Astrocyte (in vitro differentiated cells and primary cell): Measurements from ENCODE around the gene ALKBH3. TPM values are rescaled to one million over a fixed set of nuclear protein-coding genes. Genes with fewer than 3 reads are reported as not detected.

Source experiments
- DNase-seq: peaks from one replicate; pipeline ENCODE4 v3.0.0-alpha.2; 2010; ENCODE audit warnings: low read depth
- FAIRE-seq: peaks from 2 replicates; lab custom pipeline; 2011; peaks lifted over from hg19 to GRCh38; lab: Jason Lieb, UNC
- H2AFZ ChIP-seq: 2 replicates; pipeline ENCODE4 v1.6.0; 2012; ENCODE audit warnings: low read depth, low read length, inconsistent platforms
- H3K27ac ChIP-seq: 2 replicates; pipeline ENCODE4 v1.5.1; 2011; ENCODE audit warnings: low read depth, low read length, inconsistent platforms
- H3K27me3 ChIP-seq: 2 replicates; pipeline ENCODE4 v1.6.0; 2011; ENCODE audit warnings: low read length, inconsistent platforms; ENCODE audit not compliant: insufficient read depth
- H3K36me3 ChIP-seq: 2 replicates; pipeline ENCODE4 v1.5.1; 2011; ENCODE audit warnings: low read length, inconsistent platforms; ENCODE audit not compliant: insufficient read depth
- H3K4me1 ChIP-seq: 2 replicates; pipeline ENCODE4 v1.5.1; 2011; ENCODE audit warnings: low read length, inconsistent platforms; ENCODE audit not compliant: insufficient read depth
- H3K4me2 ChIP-seq: 2 replicates; pipeline ENCODE4 v1.6.0; 2012; ENCODE audit warnings: low read length, inconsistent platforms
- H3K4me3 ChIP-seq: 2 replicates; pipeline ENCODE4 v1.5.1; 2011; ENCODE audit warnings: low read depth, mild to moderate bottlenecking, low read length, inconsistent platforms; ENCODE audit not compliant: insufficient read depth
- H3K79me2 ChIP-seq: 2 replicates; pipeline ENCODE4 v1.6.0; 2012; ENCODE audit warnings: mild to moderate bottlenecking, low read length, inconsistent platforms; ENCODE audit not compliant: insufficient read depth
- H3K9ac ChIP-seq: 2 replicates; pipeline ENCODE4 v1.6.0; 2012; ENCODE audit warnings: mild to moderate bottlenecking, low read length, inconsistent platforms
- H3K9me3 ChIP-seq: 2 replicates; pipeline ENCODE4 v1.5.1; 2012; ENCODE audit warnings: low read depth, mild to moderate bottlenecking, low read length, inconsistent platforms; ENCODE audit not compliant: insufficient read depth
- H4K20me1 ChIP-seq: 2 replicates; pipeline ENCODE4 v1.6.0; 2012; ENCODE audit warnings: low read length, inconsistent platforms; ENCODE audit not compliant: insufficient read depth
- H3K27ac Mint-ChIP-seq: one replicate; pipeline ENCODE4 v1.8.0; 2021; ENCODE audit warnings: mild to moderate bottlenecking, mixed read lengths; ENCODE audit not compliant: unreplicated experiment
- H3K27me3 Mint-ChIP-seq: one replicate; pipeline ENCODE4 v1.8.0; 2021; ENCODE audit warnings: low read depth, mixed read lengths; ENCODE audit not compliant: unreplicated experiment
- H3K36me3 Mint-ChIP-seq: one replicate; pipeline ENCODE4 v1.8.0; 2021; ENCODE audit warnings: low read depth, mixed read lengths; ENCODE audit not compliant: unreplicated experiment
- H3K4me1 Mint-ChIP-seq: one replicate; pipeline ENCODE4 v1.8.0; 2021; ENCODE audit warnings: low read depth, mixed read lengths; ENCODE audit not compliant: unreplicated experiment
- H3K4me3 Mint-ChIP-seq: one replicate; pipeline ENCODE4 v1.8.0; 2021; ENCODE audit warnings: mild to moderate bottlenecking, moderate library complexity, mixed read lengths; ENCODE audit not compliant: unreplicated experiment
- H3K9me3 Mint-ChIP-seq: one replicate; pipeline ENCODE4 v1.8.0; 2021; ENCODE audit warnings: mild to moderate bottlenecking, mixed read lengths; ENCODE audit not compliant: unreplicated experiment
- EZH2 ChIP-seq: IDR thresholded peaks from 2 replicates; pipeline ENCODE4 v1.6.1; 2012; ENCODE audit warnings: mild to moderate bottlenecking, low read length, inconsistent platforms; ENCODE audit not compliant: insufficient read depth
- total RNA-seq: library from RNA; stranded (reverse); gene quantifications from 2 replicates; pipeline ENCODE4 v1.2.1, GENCODE V29; 2021
- TF ChIP-seq, protein P1 (sequence below): IDR thresholded peaks from 2 replicates; pipeline ENCODE4 v1.5.1; 2011; ENCODE audit warnings: low read depth, mild to moderate bottlenecking, inconsistent platforms, low read length, moderate library complexity; ENCODE audit not compliant: insufficient read depth

ALKBH3 gene
- total RNA-seq, 1 donor from 2014 or later = 30.5 TPM

DNA sequence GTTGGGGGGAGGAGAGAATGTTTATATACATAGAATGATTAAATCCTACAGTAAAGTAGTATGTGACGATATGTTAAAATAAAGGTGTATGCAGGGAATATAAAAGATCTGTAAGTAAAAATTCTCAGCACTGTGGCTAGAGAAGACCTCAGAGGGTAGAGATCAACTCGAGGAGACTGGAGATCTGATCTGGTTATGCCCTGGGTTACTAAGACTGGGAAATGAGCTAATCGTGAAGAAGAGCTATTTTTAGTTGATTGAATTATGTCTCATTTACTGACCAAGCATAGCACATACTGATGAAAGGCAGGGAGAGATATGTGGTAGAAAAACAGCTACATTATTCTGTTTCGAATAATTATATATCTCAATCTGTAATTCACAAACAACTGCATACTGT lies 42.8 kb upstream of the ALKBH3 start:
- DNase-seq (no peak), FAIRE-seq (no peak)
- Histone ChIP-seq H3K79me2 (no peaks in the 10 kb centered on the region), H3K4me1 (peaks cover 3% of the 10 kb centered on the region), H2AFZ (no peak overlapping the region), H3K9ac (no peak overlapping the region), H3K9me3 (no peaks in the 10 kb centered on the region), H3K27me3 (no peaks in the 10 kb centered on the region), H3K36me3 (no peaks in the 10 kb centered on the region), H3K27ac (no peak overlapping the region), H3K4me2 (no peak overlapping the region), H4K20me1 (no peaks in the 10 kb centered on the region), H3K4me3 (no peak overlapping the region)
- peaks cover 26% of the 10 kb centered on the region for H3K4me1 Mint-ChIP-seq
- no peaks in the 10 kb centered on the region for H3K9me3 Mint-ChIP-seq
- peaks cover 13% of the 10 kb centered on the region for H3K36me3 Mint-ChIP-seq
- TF ChIP-seq EZH2 = no peak
- TF ChIP-seq, protein P1, sequence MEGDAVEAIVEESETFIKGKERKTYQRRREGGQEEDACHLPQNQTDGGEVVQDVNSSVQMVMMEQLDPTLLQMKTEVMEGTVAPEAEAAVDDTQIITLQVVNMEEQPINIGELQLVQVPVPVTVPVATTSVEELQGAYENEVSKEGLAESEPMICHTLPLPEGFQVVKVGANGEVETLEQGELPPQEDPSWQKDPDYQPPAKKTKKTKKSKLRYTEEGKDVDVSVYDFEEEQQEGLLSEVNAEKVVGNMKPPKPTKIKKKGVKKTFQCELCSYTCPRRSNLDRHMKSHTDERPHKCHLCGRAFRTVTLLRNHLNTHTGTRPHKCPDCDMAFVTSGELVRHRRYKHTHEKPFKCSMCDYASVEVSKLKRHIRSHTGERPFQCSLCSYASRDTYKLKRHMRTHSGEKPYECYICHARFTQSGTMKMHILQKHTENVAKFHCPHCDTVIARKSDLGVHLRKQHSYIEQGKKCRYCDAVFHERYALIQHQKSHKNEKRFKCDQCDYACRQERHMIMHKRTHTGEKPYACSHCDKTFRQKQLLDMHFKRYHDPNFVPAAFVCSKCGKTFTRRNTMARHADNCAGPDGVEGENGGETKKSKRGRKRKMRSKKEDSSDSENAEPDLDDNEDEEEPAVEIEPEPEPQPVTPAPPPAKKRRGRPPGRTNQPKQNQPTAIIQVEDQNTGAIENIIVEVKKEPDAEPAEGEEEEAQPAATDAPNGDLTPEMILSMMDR = no peak
- H3K27ac Mint-ChIP-seq = peak overlapping the region; percentile 36
- H3K4me3 Mint-ChIP-seq = peak overlapping the region; percentile 42
- H3K27me3 Mint-ChIP-seq = no peaks in the 10 kb centered on the region

DNA sequence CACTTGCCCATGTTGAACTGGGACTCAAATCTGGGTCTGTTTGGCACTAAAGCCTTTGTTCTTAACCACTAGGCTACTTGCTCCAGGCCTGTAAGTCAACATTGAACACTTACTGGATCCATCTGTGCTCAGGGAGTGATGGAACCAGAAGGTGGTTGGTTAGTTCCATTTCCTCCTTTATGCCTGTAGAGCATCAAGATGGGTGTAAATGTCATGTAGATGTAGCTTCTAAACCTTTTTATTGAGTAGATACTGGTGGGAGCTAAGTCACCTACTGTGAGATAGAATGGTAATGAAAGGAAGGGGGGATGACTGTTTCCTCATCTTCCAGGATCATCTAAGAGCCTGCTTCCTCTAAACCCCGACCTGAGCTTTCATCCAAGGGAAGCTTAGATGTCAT lies 38.6 kb upstream of the ALKBH3 start:
- FAIRE-seq (no peak), DNase-seq (no peak)
- no peak overlapping the region for H3K27ac ChIP-seq
- Mint-ChIP-seq H3K4me1 (peaks cover 8% of the 10 kb centered on the region), H3K36me3 (peaks cover 15% of the 10 kb centered on the region), H3K27me3 (no peaks in the 10 kb centered on the region), H3K27ac (no peak overlapping the region), H3K9me3 (no peaks in the 10 kb centered on the region), H3K4me3 (no peak overlapping the region)
- no peaks in the 10 kb centered on the region for H4K20me1 ChIP-seq
- H3K9me3 ChIP-seq = no peaks in the 10 kb centered on the region
- no peaks in the 10 kb centered on the region for H3K36me3 ChIP-seq
- H3K27me3 ChIP-seq = no peaks in the 10 kb centered on the region
- no peak overlapping the region for H3K9ac ChIP-seq
- TF ChIP-seq, protein P1 = no peak
- no peak for TF ChIP-seq EZH2
- no peaks in the 10 kb centered on the region for H3K4me1 ChIP-seq
- H3K4me2 ChIP-seq = no peak overlapping the region
- no peak overlapping the region for H3K4me3 ChIP-seq
- H2AFZ ChIP-seq = no peak overlapping the region
- no peaks in the 10 kb centered on the region for H3K79me2 ChIP-seq

DNA sequence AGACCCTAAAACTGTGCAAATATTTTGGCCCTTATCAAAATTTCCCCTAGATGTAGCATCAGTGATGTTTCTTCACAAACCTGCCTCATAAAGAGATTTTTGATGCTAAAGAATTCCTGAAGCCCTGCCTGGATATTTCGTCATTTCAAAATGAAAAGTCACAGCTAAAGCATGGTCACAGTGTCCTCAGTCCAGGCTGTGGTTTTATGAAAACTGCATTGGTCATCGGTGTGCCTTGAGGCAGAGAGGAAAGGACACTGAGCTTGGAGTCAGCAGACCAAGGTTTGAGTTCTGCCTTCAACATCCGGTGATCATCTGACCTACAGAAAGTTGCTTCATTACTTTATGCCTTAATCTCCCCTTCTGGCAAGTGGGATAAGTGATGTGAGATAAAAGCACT lies 34.8 kb upstream of the ALKBH3 start:
- DNase-seq (no peak), FAIRE-seq (no peak)
- Histone ChIP-seq H3K9me3 (no peaks in the 10 kb centered on the region), H3K27ac (no peak overlapping the region), H3K9ac (no peak overlapping the region), H3K27me3 (no peaks in the 10 kb centered on the region), H3K4me2 (no peak overlapping the region), H3K36me3 (no peaks in the 10 kb centered on the region), H2AFZ (no peak overlapping the region), H4K20me1 (no peaks in the 10 kb centered on the region), H3K4me1 (no peaks in the 10 kb centered on the region), H3K79me2 (no peaks in the 10 kb centered on the region), H3K4me3 (no peak overlapping the region)
- H3K4me1 Mint-ChIP-seq = peaks cover 2% of the 10 kb centered on the region
- no peaks in the 10 kb centered on the region for H3K27me3 Mint-ChIP-seq
- TF ChIP-seq EZH2 = no peak
- TF ChIP-seq, protein P1 = no peak
- peaks cover 22% of the 10 kb centered on the region for H3K36me3 Mint-ChIP-seq
- no peaks in the 10 kb centered on the region for H3K9me3 Mint-ChIP-seq
- H3K4me3 Mint-ChIP-seq = no peak overlapping the region
- no peak overlapping the region for H3K27ac Mint-ChIP-seq
